ENCODE measurements around the gene BLMH. TPM values are rescaled to one million over a fixed set of nuclear protein-coding genes. Genes with fewer than 3 reads are reported as not detected.

Gene BLMH
- 30.2 and 38.8 TPM in 2 replicates for total RNA-seq

GRCh38 chr17:30291543-30292285 lies at the start of gene BLMH:
BLMH (minus strand) TSS chr17:30291944; CDS start chr17:30291819, 125 bp downstream.

GRCh38 chr17:30333503-30334360 lies 42.0 kb upstream of the BLMH start, which contains the start of gene TMIGD1:
TMIGD1 (minus strand) TSS chr17:30334057; CDS start chr17:30332133, 1,924 bp downstream.

DNA sequence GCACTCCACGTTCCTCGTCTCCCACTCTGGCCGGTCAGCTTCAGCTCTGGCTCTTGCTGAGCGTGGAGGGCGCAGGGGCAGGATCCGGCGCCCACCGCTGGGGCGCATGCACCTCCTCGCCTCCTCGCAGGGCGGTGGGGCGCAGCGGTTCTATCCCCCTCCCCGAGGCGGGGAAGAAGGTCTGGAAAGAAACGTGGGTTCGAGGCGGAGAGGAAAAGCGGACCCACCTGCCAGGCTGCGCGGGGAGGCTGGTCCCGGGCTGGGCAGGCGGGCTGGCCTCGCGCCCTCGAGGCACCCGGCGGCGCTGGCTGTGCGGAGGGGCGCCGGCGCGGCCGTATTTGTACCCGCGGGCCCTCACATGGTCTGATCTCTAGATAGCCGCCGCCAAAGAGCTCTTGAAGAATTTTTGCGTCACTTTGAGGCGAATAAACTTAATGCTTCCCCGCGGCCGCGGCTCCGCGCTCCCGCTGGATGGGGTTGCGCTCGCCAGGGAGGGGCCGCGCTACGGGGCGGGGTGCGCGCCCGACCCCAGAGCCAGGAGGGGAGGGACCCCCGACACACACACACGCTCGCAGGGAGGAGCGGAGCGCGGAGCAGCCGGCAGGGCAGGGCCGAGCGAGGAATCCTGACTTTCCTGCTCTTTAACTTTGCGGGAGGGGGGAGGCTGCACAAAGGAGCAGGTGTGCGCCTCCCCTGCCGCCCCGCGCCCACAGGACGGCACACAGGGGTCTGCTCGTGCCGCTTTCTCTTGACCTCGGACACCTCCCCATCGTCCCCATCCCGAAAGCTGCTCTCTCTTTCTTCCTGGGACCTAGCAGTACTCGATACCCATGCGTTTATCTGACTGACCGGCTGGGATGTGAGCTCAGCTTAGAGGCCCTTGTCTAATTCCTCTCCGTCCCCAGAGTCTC lies 56.1 kb downstream of the BLMH start, which contains the start of gene SLC6A4:
TSS of gene SLC6A4 (minus strand) at position 312 of the 911 bp plus-strand sequence. CDS start 13,739 bp downstream, outside the sequence.

Small RNA genes lying within 50 kb of the gene (small RNA-seq; reads per million reads assigned to genes)
- gene RF00154 (8.5 reads per million, percentile 93 among the genes with 10 or more reads in this experiment), gene RNU6-1267P (not detected)

Other genes with a start within 250 kb of the BLMH start
- 13.0 and 14.2 TPM in 2 replicates for gene NSRP1, start 175.1 kb downstream of the BLMH start, total RNA-seq
- gene SLC6A4, start 56.2 kb downstream of the BLMH start, total RNA-seq = not detected in 2 replicates
- not detected in 2 replicates for gene TMIGD1, start 42.1 kb upstream of the BLMH start, total RNA-seq
- 130 and 167 TPM in 2 replicates for gene CPD, start 87.0 kb upstream of the BLMH start, total RNA-seq
- 28.4 and 46.5 TPM in 2 replicates for gene GOSR1, start 185.5 kb upstream of the BLMH start, total RNA-seq

Data from articular chondrocyte of knee joint (primary cell).